HG02642 (cell line): Measurements from ENCODE around the gene KRT1.
"Not testable (repeated sequence)": the region's sequence is repeated elsewhere in the genome, so short reads cannot be mapped to it uniquely, and the experiment has no call there.

Experiments
- ATAC-seq: cut with Tn5 transposase; IDR thresholded peaks from one replicate; pipeline ENCODE4 v1.9.1; 2021; ENCODE audit warnings: mild to moderate bottlenecking; ENCODE audit not compliant: unreplicated experiment, poor library complexity

Gene KRT1

GRCh38 chr12:52683575-52684300 is 3.5 kb upstream of the KRT1 start:
- ATAC-seq = no peak

- ATAC-seq = no peak
These were observed 2.8 kb upstream of the KRT1 start for GRCh38 chr12:52682938-52683574.

GRCh38 chr12:52682381-52682660 is 2.1 kb upstream of the KRT1 start:
- ATAC-seq = no peak

GRCh38 chr12:52681526-52682380 is 1.5 kb upstream of the KRT1 start:
- ATAC-seq = no peak

- no peak for ATAC-seq
These were observed 332 bp downstream of the KRT1 start for GRCh38 chr12:52679875-52680274.

DNA sequence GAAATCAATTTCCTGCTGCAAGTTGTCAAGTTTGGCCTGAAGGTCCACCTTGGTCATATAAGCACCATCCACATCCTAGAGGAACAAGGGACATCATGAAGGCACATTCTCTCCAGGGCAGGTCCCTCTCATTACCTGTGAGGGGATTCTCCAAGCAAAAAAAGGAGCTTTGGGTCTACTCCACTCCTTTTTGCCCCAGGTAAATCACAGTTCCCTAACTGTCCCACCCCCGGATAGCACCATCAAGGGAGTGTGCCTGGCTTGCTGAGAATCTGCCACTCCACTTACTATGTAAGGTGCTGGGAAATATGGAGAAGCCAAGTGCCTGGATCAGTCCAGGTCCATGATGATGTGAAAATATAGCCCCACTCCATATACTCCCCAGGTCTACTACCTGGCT is 2.5 kb downstream of the KRT1 start:
- no peak for ATAC-seq

GRCh38 chr12:52677126-52677525 is 3.1 kb downstream of the KRT1 start:
- no peak for ATAC-seq

DNA sequence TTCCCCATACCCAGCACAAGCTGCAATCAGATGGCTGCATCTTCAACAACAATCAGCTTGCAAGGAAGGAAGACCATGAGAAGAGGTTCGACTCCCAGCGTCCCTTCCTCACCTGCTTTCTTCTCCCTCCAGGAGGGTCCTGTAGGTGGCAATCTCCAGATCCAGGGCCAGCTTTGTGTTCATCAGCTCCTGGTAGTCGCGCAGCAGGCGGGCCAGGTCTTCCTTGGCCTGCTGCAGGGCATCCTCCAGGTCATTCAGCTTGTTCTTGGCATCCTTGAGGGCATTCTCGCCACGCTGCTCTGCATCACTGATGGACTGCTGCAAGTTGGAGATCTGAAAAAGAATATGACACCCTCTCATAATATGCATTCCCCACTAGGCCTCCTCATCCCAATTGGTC is 4.0 kb downstream of the KRT1 start:
- ATAC-seq = no peak

DNA sequence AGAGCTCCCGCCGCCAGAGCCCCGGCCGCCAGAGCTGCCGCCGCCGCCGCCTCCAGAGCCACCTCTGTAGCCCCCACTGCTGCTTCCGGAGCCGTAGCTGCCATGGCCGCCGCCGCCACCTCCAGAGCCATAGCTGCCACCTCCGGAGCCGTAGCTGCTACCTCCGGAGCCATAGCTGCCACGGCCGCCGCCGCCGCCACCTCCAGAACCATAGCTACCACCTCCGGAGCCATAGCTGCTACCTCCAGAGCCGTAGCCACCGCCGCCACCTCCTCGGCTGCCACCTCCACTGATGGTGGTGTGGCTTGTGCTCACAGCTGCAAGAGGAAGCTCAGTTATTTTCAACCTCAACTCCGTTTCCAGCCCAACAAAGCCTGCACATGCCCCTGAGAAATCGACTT is 4.9 kb downstream of the KRT1 start:
- ATAC-seq = no peak

- ATAC-seq = no peak
These were observed 5.8 kb downstream of the KRT1 start for GRCh38 chr12:52674433-52674775.

DNA sequence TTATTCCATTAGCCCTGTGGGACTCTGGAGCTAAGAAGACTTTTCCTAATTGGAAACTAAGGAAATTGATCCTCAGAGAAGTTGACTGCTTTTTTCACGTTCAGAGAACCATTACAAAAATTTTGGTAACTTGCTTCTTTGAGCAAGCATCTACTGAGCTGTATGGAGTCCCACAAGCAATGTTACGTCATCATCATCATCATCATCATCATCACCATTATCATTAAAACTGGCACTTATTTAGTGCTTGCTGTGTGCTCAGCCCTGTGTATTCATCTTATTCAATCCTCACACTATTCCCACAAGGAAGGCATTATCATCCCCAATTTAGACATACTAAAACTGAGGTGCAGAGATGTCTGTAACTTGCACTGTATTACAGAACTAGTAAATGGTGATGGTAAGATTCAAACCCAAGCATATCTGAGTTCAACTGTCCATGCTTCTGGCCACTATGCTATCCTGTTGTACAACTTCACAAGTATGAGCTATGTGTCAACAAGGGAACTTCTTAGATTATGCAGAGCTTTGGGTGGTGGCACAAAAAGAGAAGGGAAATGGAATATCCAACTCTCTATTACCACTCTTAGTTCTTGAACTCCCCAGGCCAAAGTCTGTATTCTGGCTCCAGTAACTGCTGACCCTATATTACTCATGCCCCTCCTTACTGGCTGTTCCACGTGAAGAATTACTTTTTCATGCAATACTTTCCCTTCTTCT is 6.3 kb downstream of the KRT1 start:
- ATAC-seq = no peak

GRCh38 chr12:52673217-52673616 is 7.0 kb downstream of the KRT1 start:
- no peak for ATAC-seq

GRCh38 chr12:52672321-52672933 is 7.8 kb downstream of the KRT1 start:
- no peak for ATAC-seq

- no peak for ATAC-seq
These were observed 9.2 kb downstream of the KRT1 start for GRCh38 chr12:52670961-52671360.

DNA sequence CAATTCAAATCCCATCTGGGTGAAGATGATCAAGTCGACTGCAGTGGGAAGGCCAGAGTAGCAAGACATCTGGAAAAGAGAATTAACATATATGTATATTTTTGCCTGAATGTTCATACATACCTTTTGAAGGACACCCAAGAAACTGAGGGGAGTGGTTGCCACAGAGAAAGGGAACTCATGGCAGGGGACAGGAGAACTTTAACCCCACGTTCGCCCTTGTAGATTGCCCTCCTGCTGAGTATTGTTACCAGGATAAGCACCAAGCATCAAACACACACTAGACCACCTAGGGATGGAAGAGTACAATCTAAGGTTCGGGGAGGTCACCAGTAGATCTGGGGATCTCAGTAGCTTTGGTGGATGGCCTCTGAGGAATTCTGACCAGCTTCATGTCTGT is 9.7 kb downstream of the KRT1 start:
- no peak for ATAC-seq

DNA sequence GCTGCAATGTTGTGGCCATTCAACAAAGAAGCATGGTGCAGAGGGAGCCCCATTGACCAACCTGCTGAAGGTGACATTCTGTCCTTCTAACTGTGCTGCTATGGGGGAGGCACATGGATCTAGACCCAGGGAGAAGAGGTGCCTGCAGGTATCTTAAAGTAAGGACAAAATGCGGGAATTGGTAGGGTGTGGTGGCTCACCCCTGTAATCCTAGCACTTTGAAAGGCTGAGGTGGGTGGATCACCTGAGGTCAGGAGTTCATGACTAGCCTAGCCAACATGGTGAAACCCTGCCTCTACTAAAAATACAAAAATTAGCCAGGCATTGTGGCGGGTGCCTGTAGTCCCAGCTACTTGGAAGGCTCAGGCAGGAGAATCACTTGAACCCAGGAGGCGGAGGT is 10.3 kb downstream of the KRT1 start:
- not testable (repeated sequence) for ATAC-seq

GRCh38 chr12:52669426-52669825 is 10.8 kb downstream of the KRT1 start:
- no peak for ATAC-seq

DNA sequence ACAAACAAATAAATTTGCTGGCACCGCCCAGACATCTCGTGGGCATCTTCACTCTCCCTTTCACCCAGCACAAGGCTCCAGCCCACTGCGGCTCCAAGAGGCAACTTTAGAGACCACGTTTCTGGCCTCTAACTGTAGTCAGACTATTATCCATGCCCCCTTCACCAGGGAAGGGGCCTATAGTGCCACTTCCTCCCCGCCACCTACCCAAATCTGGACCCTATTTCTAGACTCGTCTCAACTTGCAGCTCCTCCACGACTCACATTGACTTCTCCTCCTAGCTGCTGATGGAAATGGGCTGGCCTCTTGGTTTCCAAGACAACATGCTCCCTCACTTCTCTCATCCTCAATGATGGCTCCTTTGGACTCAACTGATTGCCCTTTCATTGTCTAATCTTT is 12.3 kb downstream of the KRT1 start:
- ATAC-seq = no peak

DNA sequence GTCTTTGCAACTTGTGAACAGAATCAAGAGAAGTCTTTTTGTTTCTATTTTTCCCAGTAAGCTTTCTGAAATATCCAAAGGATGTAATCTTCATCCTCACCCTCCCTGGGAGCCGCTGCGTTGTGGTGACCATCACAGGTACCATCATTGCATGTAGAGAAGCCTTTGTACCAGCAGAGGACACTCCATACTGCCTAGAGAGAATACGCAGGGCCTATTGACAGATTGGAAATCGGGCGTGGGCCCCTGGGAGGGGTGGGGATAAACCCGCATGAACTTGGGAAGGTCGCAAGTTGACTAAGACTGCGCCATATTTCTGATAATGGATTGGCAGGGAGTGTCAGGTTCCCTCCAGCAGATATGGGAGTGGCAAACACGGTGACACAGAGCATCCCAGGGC is 12.7 kb downstream of the KRT1 start:
- no peak for ATAC-seq

GRCh38 chr12:52666471-52666870 is 13.7 kb downstream of the KRT1 start:
- ATAC-seq = no peak

DNA sequence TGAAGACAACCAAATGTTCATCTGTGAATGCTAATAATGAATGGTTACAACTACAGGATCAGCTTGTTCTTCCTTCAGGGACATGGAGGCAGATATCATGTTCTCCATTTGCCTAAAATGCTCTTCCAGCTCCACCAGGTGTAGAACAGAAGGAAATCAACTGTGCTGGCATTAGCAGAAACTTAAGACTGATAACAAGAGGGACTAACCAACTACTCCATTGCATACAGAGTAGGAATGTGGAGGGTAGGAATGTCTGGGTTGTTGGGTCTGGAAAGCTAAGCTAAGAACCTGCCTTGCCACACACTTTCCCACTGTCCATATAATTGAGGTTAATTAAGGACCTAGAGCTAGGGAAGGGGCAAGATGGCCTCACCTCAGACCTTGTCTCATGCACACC is 16.8 kb downstream of the KRT1 start:
- ATAC-seq = no peak
